ENCODE data around the gene SLC38A3.
"Not testable (repeated sequence)": the region's sequence is repeated elsewhere in the genome, so short reads cannot be mapped to it uniquely, and the experiment has no call there.

Gene SLC38A3

GRCh38 chr3:50256978-50257890 lies 52.2 kb downstream of the SLC38A3 start:
- no peak for DNase-seq

DNA sequence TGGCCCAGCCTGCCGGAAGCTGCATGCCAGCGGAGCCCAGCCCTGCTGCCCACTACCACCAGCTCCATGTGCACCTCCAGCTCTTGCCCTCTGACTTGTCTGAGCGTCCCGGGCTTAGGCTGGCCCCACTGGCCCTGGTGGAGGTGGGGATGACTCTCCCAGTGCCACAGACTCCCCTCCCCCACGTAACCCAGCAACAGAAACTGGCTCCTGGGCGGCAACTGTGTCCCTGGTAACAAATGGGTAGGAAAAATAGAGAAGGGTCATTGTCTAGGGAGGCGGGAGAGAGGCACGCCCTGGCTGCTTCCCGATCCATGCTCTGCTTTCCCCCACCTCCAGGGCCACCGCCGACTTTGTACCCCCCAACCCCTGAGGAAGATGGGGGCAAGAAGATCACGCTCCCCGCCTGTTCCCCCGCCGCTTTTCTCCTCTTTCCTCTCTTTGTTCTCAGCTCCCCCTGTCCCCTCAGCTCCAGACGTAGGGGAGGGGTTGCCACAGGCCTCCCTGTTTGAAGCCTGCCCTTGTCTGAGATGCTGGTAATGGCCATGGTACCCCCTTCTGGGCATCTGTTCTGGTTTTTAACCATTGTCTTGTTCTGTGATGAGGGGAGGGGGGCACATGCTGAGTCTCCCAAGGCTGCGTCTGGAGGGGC lies 53.1 kb downstream of the SLC38A3 start:
- no peak for DNase-seq

DNA sequence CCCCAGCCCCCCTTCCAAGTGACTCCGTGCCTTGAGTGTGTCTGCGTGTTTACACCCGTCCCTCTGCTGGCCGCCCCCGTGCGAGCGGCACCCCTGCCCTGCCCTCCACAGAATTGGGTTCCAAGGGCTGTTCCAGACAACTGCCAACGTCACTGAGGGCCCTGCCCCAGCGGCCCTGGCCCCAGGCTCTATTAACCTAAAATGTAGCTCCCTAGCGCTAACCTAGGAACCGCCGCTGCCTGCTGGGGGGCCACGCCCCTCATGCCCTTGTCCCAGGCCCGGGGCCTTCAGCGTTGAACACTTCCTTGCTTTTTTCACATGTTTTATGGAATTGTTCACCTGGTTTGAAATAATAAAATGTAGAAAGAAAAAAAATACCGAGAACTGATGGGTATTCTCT lies 53.9 kb downstream of the SLC38A3 start:
- DNase-seq: no peak

DNA sequence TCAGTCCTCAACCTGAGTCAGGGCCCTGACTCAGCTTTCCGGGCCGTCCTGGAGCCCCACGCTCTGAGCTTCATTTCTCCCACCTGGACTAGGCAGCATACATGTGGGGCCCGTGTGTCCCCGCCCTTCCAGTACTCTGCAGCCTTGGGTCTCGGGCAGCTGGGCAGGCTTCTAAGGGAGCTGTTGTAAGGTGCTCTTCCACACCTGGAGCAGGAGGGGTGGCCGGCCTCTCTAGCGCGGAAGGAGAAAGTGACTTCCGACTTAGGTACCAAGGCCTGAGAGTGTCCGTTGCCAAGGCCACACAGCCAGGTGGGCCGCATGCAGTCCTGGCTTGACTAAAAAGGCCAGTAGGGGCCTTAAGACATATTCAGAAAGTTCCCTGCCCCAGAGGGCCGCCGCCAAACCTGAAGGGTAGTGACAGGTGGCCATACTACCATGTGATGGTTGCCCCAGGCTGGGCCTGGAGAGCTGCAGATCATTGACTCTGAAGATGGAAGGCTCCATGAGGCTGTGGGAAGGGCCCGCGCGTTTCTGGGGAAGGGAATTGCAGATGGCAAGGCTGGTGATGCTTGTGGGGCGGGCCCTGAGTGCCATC lies 54.5 kb downstream of the SLC38A3 start:
- DNase-seq: no peak

DNA sequence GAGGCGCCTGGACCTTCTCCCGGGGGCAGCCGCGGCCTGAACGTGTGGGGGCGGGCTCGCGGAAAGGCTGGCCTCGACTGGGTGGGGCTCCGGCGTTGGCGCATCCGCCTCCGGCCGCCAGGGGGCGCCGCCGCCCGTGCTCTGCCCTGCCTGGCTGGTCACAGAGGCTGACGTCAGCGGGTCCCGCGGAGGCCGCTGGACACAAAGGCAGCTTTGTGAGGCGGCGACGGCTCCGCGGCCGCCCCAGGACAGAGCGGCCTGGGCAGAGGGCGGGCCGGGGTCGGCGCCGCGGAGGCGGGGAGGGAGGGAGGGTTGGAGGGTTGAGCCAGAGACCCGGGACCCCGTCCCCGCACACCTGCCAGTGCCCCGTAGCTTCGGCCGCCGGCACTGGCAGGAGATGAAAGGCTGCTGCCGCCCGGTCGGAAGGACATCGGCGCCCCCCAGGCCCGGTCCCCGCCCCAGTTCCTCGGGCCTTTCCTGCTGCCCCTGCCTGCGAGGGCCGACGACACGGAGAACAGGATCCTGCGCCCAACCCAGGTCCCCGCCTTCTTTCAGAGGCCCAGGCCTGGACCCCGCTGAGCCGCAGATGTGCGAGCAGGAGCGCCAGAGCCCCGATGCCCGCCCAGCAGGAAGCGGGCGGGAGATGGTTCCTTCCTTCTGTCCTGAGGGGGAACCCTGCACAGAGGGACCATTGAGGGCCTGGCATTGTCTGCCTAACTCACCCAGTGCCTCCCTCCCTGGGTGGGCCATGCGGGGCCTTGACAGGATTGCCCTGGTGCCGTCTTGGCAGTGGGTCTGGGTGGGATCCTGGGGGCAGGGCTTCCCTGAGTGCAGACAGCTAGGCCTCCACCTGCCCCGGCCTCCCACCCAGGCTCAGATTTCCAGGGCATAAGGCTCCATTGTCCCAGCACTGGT lies 55.2 kb downstream of the SLC38A3 start:
- DNase-seq: no peak

DNA sequence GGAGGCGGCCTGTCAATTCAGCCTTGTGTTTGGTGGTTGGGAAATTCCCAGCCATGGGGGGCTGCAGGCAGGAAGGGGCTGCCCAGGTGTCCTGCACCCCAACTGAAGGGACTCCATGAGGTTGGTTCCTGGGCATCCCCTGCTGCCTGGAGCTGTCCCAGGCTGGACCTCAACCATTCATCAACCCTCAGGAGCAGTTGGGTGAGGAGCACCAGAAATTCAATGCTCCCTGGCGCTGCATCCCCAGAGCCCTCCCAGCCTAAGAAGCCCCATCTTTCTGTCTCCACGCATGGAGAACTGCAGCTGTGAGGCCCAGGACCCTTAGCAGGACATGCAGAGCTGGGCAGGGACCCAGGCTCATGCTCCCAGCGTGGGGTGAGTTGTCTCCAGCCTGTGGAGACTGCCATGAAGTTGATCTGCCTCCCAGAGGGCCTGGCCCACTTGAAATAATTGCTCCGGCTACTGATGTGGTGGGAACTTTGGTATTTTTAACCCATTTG lies 55.9 kb downstream of the SLC38A3 start:
- DNase-seq: no peak

DNA sequence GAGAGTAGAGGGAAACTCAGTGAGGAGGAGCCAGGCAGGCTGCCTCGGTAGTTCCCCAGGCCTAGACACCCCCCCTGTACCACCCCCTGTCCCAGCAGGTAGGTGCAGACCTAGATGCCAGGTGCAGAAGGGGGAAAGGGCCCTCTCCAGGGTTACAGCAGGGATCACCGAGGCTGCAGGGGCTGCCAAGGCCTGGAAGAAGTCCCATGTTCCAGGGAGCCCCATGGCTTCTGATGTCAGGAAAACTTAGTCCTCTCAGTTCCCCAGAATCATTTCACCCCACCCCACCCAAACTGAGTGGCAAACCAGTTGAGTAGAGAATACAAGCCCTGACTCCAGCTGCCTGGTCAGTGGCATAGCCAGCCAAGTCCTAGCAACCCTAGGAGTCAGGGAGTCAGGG lies 56.4 kb downstream of the SLC38A3 start:
- no peak for DNase-seq

GRCh38 chr3:50262200-50262599 lies 57.1 kb downstream of the SLC38A3 start:
- DNase-seq: not testable (repeated sequence)

DNA sequence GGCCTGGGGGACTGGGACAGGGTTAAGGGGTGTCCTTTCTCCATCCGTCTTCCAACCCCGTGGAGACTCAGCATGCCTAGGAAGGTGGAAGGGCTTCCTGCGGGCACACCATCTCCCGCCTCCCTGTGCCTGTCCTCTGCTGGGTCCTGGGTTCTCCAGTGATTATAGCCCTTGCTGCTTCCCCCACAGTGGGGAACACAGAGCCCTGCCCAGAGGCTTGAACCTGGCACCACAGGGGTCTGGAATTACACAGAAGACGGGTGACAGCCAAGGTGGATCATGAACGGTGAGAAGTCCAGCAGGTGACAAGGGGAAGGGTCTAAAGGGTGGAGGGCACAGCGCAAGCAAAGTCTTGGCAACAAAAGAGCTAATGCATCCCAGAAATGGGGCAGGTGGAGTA lies 57.7 kb downstream of the SLC38A3 start:
- no peak for DNase-seq

- DNase-seq: no peak
Observed at GRCh38 chr3:50263478-50264382, 58.7 kb downstream of the SLC38A3 start.

DNA sequence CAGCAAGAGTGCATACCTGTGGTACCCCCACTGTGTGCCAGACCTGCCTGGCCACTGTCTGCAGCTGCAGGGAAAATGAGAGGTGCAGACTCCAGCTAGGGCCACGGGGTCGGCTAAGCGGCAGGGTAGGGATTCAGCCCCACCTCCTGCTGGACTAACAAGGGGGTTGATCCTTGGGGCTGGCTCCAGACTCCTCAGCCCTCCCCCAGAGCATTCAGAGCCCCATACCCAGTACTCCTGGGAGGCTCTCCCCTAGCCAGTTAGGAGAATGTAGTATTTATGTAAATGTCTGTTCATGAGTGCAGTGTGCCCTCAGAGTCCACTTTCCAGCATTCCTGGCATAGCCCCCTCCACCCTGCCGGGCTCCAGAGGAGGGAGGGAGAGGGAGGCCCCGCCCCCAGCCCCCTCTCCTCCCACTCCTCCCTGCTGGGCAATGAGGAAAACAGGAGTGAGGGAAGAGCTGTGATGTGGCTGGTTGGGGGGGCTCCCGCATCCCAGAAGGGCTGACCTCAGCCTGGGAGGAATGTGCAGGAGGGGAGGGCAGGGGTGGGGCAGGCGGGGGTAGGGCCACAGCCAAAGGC lies 59.4 kb downstream of the SLC38A3 start:
- no peak for DNase-seq

- DNase-seq: no peak
Observed at GRCh38 chr3:50264964-50265485, 60.0 kb downstream of the SLC38A3 start.

- no peak for DNase-seq
Observed at GRCh38 chr3:50265571-50265970, 60.5 kb downstream of the SLC38A3 start.

- DNase-seq: no peak
Observed at GRCh38 chr3:50266017-50266416, 60.9 kb downstream of the SLC38A3 start.

- DNase-seq: no peak
Observed at GRCh38 chr3:50266836-50267235, 61.8 kb downstream of the SLC38A3 start.

DNA sequence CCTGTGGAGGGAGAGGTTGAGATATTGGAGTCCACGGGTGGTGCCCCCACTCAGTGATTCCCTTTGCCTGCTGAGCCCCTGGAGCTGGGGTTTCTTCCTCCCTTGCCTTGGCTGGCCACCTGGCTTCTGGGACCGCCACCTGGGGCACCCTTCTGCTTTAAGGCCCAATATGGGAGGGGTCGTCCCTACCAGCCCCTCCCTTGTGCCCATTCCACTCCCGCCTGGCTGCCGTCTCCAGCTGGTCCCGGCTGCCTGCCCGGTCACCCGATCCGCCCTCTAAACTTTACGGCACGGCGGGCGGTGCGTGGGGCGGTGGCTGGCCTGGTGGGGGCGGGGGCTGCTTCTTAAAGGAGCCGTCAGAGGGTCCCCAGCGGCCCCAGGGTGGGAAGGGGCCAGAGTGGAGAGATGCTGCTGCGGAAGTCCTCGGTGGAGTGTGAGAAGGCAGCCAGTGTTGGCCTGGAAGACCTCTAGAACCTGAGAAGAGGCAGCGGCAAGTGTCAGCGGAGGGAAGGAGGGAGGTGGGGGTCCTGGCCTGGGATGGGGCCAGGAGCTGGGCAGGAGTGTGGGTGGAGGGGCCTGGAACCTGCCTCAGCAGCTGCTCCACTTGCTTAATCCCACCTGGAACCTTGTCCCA lies 62.3 kb downstream of the SLC38A3 start:
- DNase-seq: no peak

GRCh38 chr3:50268276-50268675 lies 63.2 kb downstream of the SLC38A3 start:
- DNase-seq: no peak

- DNase-seq: no peak
Observed at GRCh38 chr3:50268703-50269451, 63.8 kb downstream of the SLC38A3 start, which contains the start of gene SEMA3B. SEMA3B (plus strand) TSS chr3:50269147; CDS start chr3:50269241, 94 bp downstream.

DNA sequence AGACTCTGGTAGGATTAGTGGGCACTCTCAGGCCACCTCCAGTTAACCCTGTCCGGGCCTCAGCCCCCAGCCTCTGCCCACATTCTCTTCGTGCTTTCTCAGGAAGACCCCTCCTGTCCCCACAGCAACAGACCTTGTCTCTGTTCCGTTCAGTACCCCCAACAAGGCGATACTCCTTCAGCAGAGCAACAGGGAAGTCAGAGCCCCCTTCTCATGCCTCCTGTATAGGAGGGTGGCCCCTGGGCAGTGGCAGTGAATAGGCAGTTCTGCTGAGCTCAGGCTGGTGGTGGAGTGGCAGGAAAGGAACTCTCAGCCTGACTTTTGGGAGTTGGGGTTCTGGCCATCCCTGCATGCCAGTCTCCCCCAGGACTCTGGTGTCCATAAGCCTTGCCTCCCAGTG lies 64.4 kb downstream of the SLC38A3 start:
- no peak for DNase-seq
